Right atrium auricular region (tissue), 2 donors: ENCODE data around the gene ATXN3L. TPM values are rescaled to one million over a fixed set of nuclear protein-coding genes. Genes with fewer than 3 reads are reported as not detected.

Source experiments
- DNase-seq: peaks from one replicate; pipeline ENCODE4 v3.0.0-alpha.2; 2019; ENCODE audit warnings: low spot score
- H3K27ac ChIP-seq, 2 donors: fragments of 200-600 bp; sonication (generic); 1 replicate in 1 of 2; 2 replicates in 1 of 2; pipeline ENCODE4 v1.5.1; 2016 to 2019
- H3K27me3 ChIP-seq, 2 donors: fragments of 200-600 bp; sonication (generic); one replicate each; pipeline versions ENCODE4 v1.5.1 to v1.6.0; 2017 to 2019
- H3K36me3 ChIP-seq: fragments of 200-600 bp; sonication (generic); one replicate; pipeline ENCODE4 v1.5.1; 2016
- H3K4me1 ChIP-seq, 2 donors: fragments of 200-600 bp; sonication (generic); one replicate each; pipeline versions ENCODE4 v1.5.1 to v1.6.0; 2017 to 2019
- H3K4me3 ChIP-seq, 2 donors: fragments of 200-600 bp; sonication (generic); 1 replicate in 1 of 2; 2 replicates in 1 of 2; pipeline ENCODE4 v1.5.1; 2017 to 2019; ENCODE audit warnings: mild to moderate bottlenecking in 1 of 2, moderate library complexity in 1 of 2
- H3K9me3 ChIP-seq, 2 donors: fragments of 200-600 bp; sonication (generic); one replicate each; pipeline ENCODE4 v1.5.1; 2019
- total RNA-seq, 2 donors: library from RNA; depleted of rRNA; stranded (reverse); fragments of >200 nt; gene quantifications; one replicate each; pipeline ENCODE4 v1.1.0, GENCODE V29; 2016
- TF ChIP-seq, protein P1 (sequence below), 2 donors: fragments of 200-600 bp; sonication (generic); IDR thresholded peaks; one replicate each; pipeline ENCODE4 v1.5.1; 2019; ENCODE audit warnings: antibody characterized with exemption in 2 of 2

Gene ATXN3L
- total RNA-seq, 2 donors from 2014 or later = not detected

DNA sequence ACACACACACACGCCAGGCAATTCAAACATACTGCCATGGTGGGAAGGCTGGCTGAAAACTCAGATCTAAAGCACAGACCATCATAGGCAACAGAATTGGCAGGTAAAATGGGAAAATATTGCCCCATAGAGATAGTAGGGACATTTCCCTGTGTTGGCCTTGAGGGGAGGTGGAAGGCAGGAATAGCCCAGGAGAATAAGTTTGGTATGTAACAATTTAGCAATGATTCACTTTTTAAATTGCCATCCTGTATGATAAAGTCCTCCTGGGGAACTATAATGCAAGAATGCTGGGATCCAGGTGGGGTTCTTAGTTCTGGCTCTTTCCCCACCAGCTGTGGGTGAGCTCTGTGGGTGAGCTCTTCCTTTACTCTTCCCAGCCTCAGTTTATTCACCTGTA, 51.0 kb downstream of the ATXN3L start:
- H3K27me3 ChIP-seq = no peaks in the 10 kb centered on the region
- DNase-seq = no peak
- H3K4me3 ChIP-seq = no peak overlapping the region
- TF ChIP-seq, protein P1, sequence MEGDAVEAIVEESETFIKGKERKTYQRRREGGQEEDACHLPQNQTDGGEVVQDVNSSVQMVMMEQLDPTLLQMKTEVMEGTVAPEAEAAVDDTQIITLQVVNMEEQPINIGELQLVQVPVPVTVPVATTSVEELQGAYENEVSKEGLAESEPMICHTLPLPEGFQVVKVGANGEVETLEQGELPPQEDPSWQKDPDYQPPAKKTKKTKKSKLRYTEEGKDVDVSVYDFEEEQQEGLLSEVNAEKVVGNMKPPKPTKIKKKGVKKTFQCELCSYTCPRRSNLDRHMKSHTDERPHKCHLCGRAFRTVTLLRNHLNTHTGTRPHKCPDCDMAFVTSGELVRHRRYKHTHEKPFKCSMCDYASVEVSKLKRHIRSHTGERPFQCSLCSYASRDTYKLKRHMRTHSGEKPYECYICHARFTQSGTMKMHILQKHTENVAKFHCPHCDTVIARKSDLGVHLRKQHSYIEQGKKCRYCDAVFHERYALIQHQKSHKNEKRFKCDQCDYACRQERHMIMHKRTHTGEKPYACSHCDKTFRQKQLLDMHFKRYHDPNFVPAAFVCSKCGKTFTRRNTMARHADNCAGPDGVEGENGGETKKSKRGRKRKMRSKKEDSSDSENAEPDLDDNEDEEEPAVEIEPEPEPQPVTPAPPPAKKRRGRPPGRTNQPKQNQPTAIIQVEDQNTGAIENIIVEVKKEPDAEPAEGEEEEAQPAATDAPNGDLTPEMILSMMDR (IDR thresholded peaks at IDR 0.05) = no peak
- H3K9me3 ChIP-seq = no peaks in the 10 kb centered on the region
- H3K4me1 ChIP-seq = no peaks in the 10 kb centered on the region
- no peaks in the 10 kb centered on the region for H3K36me3 ChIP-seq
- no peak overlapping the region for H3K27ac ChIP-seq

Other genes starting within 250 kb of the ATXN3L start
- not detected for gene EGFL6, start 249.5 kb upstream of the ATXN3L start, total RNA-seq